K562 (cell line): ENCODE data around the gene DNASE1L3. TPM values are rescaled to one million over a fixed set of nuclear protein-coding genes. Genes with fewer than 3 reads are reported as not detected.

Experiments
- ATF6 ChIP-seq: sonication (generic); formaldehyde crosslinking; IDR thresholded peaks from 2 replicates; pipeline ENCODE4 v1.4.0; 2020; ENCODE audit warnings: mild to moderate bottlenecking, missing genetic modification reagents
- BDP1 ChIP-seq: IDR thresholded peaks from 3 replicates; pipeline ENCODE4 v1.6.1; 2011; ENCODE audit not compliant: insufficient read length, insufficient read depth
- CCNT2 ChIP-seq: IDR thresholded peaks from 2 replicates; pipeline ENCODE4 v1.6.1; 2011; ENCODE audit warnings: borderline replicate concordance, low read depth, mild to moderate bottlenecking, moderate library complexity, mixed read lengths, low read length; ENCODE audit not compliant: insufficient read length; ENCODE audit errors: extremely low read depth
- ETS1 ChIP-seq: conservative IDR thresholded peaks from 2 replicates; pipeline ENCODE4 v1.6.1; 2011; ENCODE audit warnings: low read depth, mild to moderate bottlenecking, low read length; ENCODE audit not compliant: control insufficient read depth
- GABPB2 ChIP-seq: fragments of 250-450 bp; sonication (Bioruptor Pico); conservative IDR thresholded peaks from 2 replicates; pipeline ENCODE4 v1.5.1; 2021; ENCODE audit warnings: mild to moderate bottlenecking
- GATAD2B ChIP-seq: fragments of 450-650 bp; IDR thresholded peaks from 2 replicates; pipeline ENCODE4 v1.6.1; 2017; ENCODE audit warnings: mild to moderate bottlenecking, borderline replicate concordance
- HOXB6 ChIP-seq: fragments of 250-450 bp; sonication (Bioruptor Pico); IDR thresholded peaks from 2 replicates; pipeline ENCODE4 v1.5.1; 2022; ENCODE audit warnings: mild to moderate bottlenecking, borderline replicate concordance
- MCM2 ChIP-seq: fragments of 450-650 bp; IDR thresholded peaks from 2 replicates; pipeline ENCODE4 v1.6.1; 2017; ENCODE audit warnings: low read depth, mild to moderate bottlenecking
- MYC ChIP-seq, 2 experiments: fragments of 250-450 bp in 1 of 2; sonication (Bioruptor Pico) in 1 of 2; IDR thresholded peaks; 2 replicates each; pipeline versions ENCODE4 v1.5.1 to v1.6.1; 2012 to 2021; ENCODE audit warnings: low read depth in 2 of 2, borderline replicate concordance in 1 of 2, improper control_type of control experiment in 1 of 2, low read length in 1 of 2, mild to moderate bottlenecking in 1 of 2, moderate library complexity in 1 of 2
- POLR2G ChIP-seq: fragments of 200-400 bp; formaldehyde crosslinking; IDR thresholded peaks from 2 replicates; pipeline ENCODE4 v1.6.1; 2017; ENCODE audit warnings: low read depth, mild to moderate bottlenecking, antibody characterized with exemption, low read length, moderate library complexity
- POLR3A ChIP-seq: IDR thresholded peaks from 2 replicates; pipeline ENCODE4 v1.6.1; 2011; ENCODE audit warnings: borderline replicate concordance, mild to moderate bottlenecking, moderate library complexity; ENCODE audit not compliant: insufficient read length, insufficient read depth; ENCODE audit errors: extremely low read depth
- RHOXF2B ChIP-seq: fragments of 250-450 bp; sonication (Bioruptor Pico); conservative IDR thresholded peaks from 2 replicates; pipeline ENCODE4 v1.5.1; 2021
- SAFB ChIP-seq: fragments of 200-400 bp; formaldehyde crosslinking; IDR thresholded peaks from 2 replicates; pipeline ENCODE4 v1.6.1; 2017; ENCODE audit warnings: low read depth, low read length, borderline replicate concordance
- SMC3 ChIP-seq: conservative IDR thresholded peaks from 2 replicates; pipeline ENCODE4 v1.6.1; 2011; ENCODE audit warnings: low read depth, low read length, improper control_type of control experiment; ENCODE audit not compliant: insufficient read depth
- SP1 ChIP-seq: sonication (generic); formaldehyde crosslinking; IDR thresholded peaks from 2 replicates; pipeline ENCODE4 v1.8.1; 2022; ENCODE audit warnings: mild to moderate bottlenecking, missing genetic modification reagents
- SRSF9 ChIP-seq: fragments of 200-400 bp; formaldehyde crosslinking; IDR thresholded peaks from 2 replicates; pipeline ENCODE4 v1.6.1; 2017; ENCODE audit warnings: low read depth, low read length, borderline replicate concordance
- ZC3H4 ChIP-seq: sonication (generic); formaldehyde crosslinking; IDR thresholded peaks from 2 replicates; pipeline ENCODE4 v1.9.0; 2021; ENCODE audit warnings: missing genetic modification reagents, borderline replicate concordance
- ZKSCAN8 ChIP-seq: fragments of 200-800 bp; sonication (Bioruptor generic); IDR thresholded peaks from 2 replicates; pipeline ENCODE4 v1.6.1; 2016; ENCODE audit warnings: missing genetic modification characterization, missing compliant biosample characterization
- polyA plus RNA-seq, 8 experiments: library from polyadenylated mRNA; depleted of rRNA in 4 of 8; stranded (reverse) in 5 of 8; unstranded in 3 of 8; fragments of >200 nt; fragmentation: Nextera tagmentation in 2 of 8; fragmentation: Illumina TruSeq in 1 of 8; extraction: Ambion mirVana in 2 of 8; extraction: Trizol in 1 of 8; gene quantifications; 2 replicates each; pipeline versions ENCODE4 v1.2.1 to v1.2.3, GENCODE V29; 2011 to 2014; ENCODE audit warnings: inconsistent platforms in 1 of 8, missing spikeins in 1 of 8
- total RNA-seq, 7 experiments: library from RNA; depleted of rRNA in 6 of 7; stranded (reverse); fragments of >200 nt in 6 of 7; fragmentation: Illumina TruSeq in 2 of 7; extraction: Trizol in 2 of 7; gene quantifications; 2 replicates each; pipeline versions ENCODE4 v1.2.1 to v1.2.3, GENCODE V29; 2011 to 2021; ENCODE audit warnings: low replicate concordance in 1 of 7
- TF ChIP-seq, protein P1 (sequence below): fragments of 250-450 bp; sonication (Bioruptor Pico); IDR thresholded peaks from 2 replicates; pipeline ENCODE4 v1.8.0; 2021; ENCODE audit warnings: mild to moderate bottlenecking, moderate library complexity
- TF ChIP-seq, protein P2 (sequence below): IDR thresholded peaks from 2 replicates; pipeline ENCODE4 v1.6.1; 2012; ENCODE audit warnings: low read depth, low read length, improper control_type of control experiment, borderline replicate concordance

Gene DNASE1L3
- total and polyA plus RNA-seq, 9 of the 15 experiments (the other 6 are each of a cell fraction or from before 2014, with no cell fraction given), result 0.06 TPM; not detected in 8

DNA sequence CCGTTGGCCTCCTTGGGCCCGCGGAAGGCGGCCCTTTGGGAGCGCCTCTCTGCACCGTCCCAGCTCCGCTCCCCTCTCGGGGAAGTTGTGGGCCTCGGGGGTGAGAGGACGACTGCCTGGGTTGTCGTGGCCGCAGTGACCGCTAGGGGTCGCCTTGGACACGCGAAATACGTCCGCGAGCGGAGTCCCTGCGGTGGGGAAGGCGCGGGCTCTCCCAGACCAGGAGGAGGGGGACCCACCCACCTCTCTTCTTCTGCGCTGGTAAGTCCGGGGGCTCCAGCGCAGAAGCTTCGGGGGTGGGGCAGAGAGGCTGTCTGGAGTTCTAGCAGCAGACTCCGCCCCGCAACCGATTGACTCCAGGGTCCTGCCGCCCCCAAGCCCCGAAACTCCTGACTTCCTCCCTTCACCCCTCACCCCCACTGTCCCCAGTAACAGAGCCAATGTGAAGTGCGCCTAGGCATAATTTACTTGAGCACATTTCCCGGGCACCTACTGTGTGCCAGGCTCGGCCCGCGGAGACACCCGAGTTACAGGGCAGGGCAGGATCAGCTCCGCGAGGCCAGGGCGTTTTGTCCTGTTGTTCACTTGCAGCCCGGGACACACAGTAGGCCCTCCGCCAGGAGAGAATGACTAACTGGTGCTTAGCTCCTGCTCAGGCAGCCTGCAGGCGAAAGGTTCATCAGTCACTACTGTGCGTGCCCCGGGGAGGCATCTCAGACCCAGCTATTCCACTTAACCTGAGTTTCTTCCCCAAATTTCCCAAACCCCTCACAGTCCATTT, 32.8 kb downstream of the DNASE1L3 start (continued):
- no peak for TF ChIP-seq ATF6 (CRISPR knock-in tag)
- TF ChIP-seq, protein P1, sequence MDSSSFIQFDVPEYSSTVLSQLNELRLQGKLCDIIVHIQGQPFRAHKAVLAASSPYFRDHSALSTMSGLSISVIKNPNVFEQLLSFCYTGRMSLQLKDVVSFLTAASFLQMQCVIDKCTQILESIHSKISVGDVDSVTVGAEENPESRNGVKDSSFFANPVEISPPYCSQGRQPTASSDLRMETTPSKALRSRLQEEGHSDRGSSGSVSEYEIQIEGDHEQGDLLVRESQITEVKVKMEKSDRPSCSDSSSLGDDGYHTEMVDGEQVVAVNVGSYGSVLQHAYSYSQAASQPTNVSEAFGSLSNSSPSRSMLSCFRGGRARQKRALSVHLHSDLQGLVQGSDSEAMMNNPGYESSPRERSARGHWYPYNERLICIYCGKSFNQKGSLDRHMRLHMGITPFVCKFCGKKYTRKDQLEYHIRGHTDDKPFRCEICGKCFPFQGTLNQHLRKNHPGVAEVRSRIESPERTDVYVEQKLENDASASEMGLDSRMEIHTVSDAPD (CRISPR knock-in tag), result no peak
- no peak for TF ChIP-seq SRSF9
- TF ChIP-seq RHOXF2B (CRISPR knock-in tag), result no peak
- TF ChIP-seq ZKSCAN8 (CRISPR knock-in tag), result no peak
- TF ChIP-seq POLR2G, result peak; percentile 68
- no peak for TF ChIP-seq BDP1
- TF ChIP-seq, protein P2, sequence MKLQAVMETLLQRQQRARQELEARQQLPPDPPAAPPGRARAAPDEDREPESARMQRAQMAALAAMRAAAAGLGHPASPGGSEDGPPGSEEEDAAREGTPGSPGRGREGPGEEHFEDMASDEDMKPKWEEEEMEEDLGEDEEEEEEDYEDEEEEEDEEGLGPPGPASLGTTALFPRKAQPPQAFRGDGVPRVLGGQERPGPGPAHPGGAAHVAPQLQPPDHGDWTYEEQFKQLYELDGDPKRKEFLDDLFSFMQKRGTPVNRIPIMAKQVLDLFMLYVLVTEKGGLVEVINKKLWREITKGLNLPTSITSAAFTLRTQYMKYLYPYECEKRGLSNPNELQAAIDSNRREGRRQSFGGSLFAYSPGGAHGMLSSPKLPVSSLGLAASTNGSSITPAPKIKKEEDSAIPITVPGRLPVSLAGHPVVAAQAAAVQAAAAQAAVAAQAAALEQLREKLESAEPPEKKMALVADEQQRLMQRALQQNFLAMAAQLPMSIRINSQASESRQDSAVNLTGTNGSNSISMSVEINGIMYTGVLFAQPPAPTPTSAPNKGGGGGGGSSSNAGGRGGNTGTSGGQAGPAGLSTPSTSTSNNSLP, result no peak
- TF ChIP-seq SAFB, result peak; percentile 93
- no peak for TF ChIP-seq SP1 (CRISPR knock-in tag)
- TF ChIP-seq GATAD2B, result peak; percentile 33; the same call in 1 of the 2 replicates
- 0 out of 2 replicates have a peak, but pooled peaks have one; percentile 50 for TF ChIP-seq ETS1
- no peak for TF ChIP-seq MYC (IDR thresholded peaks at IDR 0.05; ENCODE audit: low read depth, low read length)
- TF ChIP-seq MYC (CRISPR knock-in tag; IDR thresholded peaks at IDR 0.05; ENCODE audit: borderline replicate concordance, low read depth), result no peak
- no peak for TF ChIP-seq GABPB2 (CRISPR knock-in tag)
- TF ChIP-seq POLR3A, result no peak
- no peak for TF ChIP-seq CCNT2
- TF ChIP-seq HOXB6 (CRISPR knock-in tag), result no peak
- TF ChIP-seq MCM2, result no peak
- TF ChIP-seq ZC3H4 (CRISPR knock-in tag), result no peak
- peak; percentile 63 for TF ChIP-seq SMC3
